HG03280 (cell line): ENCODE results near the gene TTLL13.
A peak's percentile ranks its signal among the peaks of the same experiment; 100 is the strongest.
"Not testable (repeated sequence)": the region's sequence is repeated elsewhere in the genome, so short reads cannot be mapped to it uniquely, and the experiment has no call there.

Experiments
- ATAC-seq: cut with Tn5 transposase; IDR thresholded peaks from one replicate; pipeline ENCODE4 v1.9.1; 2021; ENCODE audit warnings: mild to moderate bottlenecking, moderate library complexity; ENCODE audit not compliant: unreplicated experiment

Gene TTLL13

GRCh38 chr15:90233387-90234095 lies 15.8 kb upstream of the TTLL13 start, which contains the start of gene CIB1:
Gene CIB1 (minus strand): TSS chr15:90233941. CDS start chr15:90233885, 56 bp downstream.
- peak; percentile 86 for ATAC-seq

GRCh38 chr15:90234096-90234988 lies 15.0 kb upstream of the TTLL13 start, which contains the start of gene GDPGP1:
Gene GDPGP1 (plus strand): TSS chr15:90234209. CDS start chr15:90240909, 6,700 bp downstream.
- ATAC-seq = no peak

GRCh38 chr15:90239371-90239770 lies 10.0 kb upstream of the TTLL13 start:
- ATAC-seq = no peak

DNA sequence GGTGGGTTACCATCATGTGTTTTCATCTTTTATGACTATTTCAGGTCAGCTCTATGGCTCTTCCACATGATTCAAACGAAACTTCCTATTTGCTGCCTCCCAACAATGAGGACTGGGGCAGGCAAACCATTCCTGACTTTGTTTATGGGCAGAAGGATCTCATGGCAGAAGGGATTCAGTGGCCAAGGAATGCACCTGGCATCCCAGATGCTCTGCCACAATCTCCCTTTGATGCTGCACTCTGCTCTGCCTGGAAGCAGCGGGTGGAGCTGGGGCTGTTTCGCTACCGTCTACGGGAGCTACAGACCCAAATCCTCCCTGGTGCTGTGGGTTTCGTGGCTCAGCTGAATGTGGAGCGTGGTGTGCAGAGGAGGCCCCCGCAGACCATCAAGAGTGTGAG lies 8.5 kb upstream of the TTLL13 start:
- no peak for ATAC-seq

- ATAC-seq = no peak
Observed at GRCh38 chr15:90241343-90242192, 7.8 kb upstream of the TTLL13 start.

GRCh38 chr15:90243943-90244639 lies 5.3 kb upstream of the TTLL13 start:
- ATAC-seq = no peak

GRCh38 chr15:90248789-90249202 lies 560 bp upstream of the TTLL13 start:
- ATAC-seq = no peak

DNA sequence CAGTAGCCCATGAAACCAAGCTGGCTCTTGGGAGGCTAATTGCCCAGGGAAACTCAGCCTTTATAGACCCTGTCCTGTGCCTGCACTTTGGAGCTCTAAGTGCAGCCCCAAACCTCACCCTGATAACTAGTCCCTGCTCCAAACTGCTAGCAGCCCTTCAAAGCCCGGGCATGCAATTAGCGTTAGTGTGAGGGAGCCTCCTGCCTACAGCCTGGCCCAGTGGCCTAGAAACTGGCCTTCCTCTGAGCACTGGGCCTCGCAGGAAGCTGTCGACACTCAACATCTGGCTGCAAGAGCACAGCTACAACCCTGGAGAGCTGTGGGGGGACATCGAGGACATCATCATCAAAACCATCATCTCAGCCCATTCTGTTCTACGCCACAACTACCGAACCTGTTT lies 8.4 kb downstream of the TTLL13 start:
- no peak for ATAC-seq

GRCh38 chr15:90259524-90259923 lies 10.2 kb downstream of the TTLL13 start:
- ATAC-seq = peak; percentile 83

DNA sequence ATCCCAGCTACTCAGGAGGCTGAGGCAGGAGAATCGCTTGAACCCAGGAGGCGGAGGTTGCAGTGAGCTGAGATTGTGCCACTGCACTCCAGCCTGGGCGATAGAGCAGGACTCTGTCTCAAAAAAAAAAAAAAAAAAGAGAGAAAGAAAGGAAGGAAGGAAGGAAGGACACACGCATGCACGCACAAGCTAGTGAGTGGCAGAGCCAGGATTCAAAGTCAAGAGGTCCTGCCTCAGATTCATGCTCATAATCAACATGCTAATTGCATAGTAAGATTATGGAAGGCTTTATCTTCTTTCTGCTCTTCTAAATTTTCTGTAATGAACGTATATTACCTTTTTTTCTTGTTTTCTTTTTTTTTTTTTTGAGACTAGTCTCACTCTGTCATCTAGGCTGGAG lies 11.4 kb downstream of the TTLL13 start:
- not testable (repeated sequence) for ATAC-seq

- ATAC-seq = no peak
Observed at GRCh38 chr15:90261811-90262210, 12.5 kb downstream of the TTLL13 start.

DNA sequence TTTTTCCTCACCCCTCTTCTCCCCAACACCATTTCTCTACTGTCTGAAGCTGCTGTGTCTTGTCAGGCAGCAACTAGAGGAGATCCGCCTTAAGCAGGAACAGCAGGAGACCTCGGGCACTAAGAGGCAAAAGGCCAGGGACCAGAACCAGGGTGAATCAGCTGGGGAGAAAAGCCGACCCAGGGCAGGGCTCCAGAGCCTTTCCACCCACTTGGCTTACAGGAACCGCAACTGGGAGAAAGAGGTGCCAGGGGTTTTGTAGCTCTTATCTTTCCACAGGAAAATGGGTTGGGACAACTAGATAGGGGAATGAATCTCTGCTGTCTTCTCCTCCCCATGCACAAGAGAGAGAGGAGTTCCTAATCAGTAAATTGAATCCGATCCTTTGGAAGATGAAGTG lies 13.1 kb downstream of the TTLL13 start:
- no peak for ATAC-seq

GRCh38 chr15:90264671-90265070 lies 15.3 kb downstream of the TTLL13 start:
- ATAC-seq = no peak

GRCh38 chr15:90265271-90266060 lies 16.1 kb downstream of the TTLL13 start, which contains the start of gene NGRN:
Gene NGRN (plus strand): TSS chr15:90265672. CDS start chr15:90265713, 41 bp downstream.
- peak; percentile 88 for ATAC-seq

DNA sequence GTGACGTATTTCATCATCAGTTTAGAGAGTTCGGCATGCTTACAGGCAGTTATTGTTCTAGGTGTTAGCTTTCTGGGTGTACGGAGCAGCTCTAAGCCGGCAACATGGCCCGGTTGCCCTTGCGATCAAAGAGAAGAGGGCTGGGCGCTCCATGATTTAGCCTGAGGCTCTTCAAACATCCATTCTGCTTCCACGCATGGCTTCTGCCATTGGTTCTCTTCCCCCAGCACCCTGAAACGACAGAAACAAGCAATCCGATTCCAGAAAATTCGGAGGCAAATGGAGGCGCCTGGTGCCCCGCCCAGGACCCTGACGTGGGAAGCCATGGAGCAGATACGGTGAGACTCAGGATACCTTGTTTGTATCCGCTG lies 16.7 kb downstream of the TTLL13 start:
- peak; percentile 11 for ATAC-seq

GRCh38 chr15:90266485-90266884 lies 17.1 kb downstream of the TTLL13 start:
- no peak for ATAC-seq

GRCh38 chr15:90268415-90268814 lies 19.1 kb downstream of the TTLL13 start:
- ATAC-seq = no peak

GRCh38 chr15:90270502-90271150 lies 21.3 kb downstream of the TTLL13 start:
- ATAC-seq = no peak
